HCT116 (cell line): ENCODE measurements around the gene SMAGP. TPM values are rescaled to one million over a fixed set of nuclear protein-coding genes. Genes with fewer than 3 reads are reported as not detected.

Experiments used
- ATAC-seq: fragments of 200-7000 bp; cut with Tn5 transposase; 2 replicates; pipeline ENCODE4 v1.9.1; 2020; ENCODE audit warnings: mild to moderate bottlenecking, moderate library complexity
- Bru-seq: library from RNA; stranded (reverse); fragments of 400-500 nt; gene quantifications from one replicate; lab custom pipeline; 2021; lab: Mats Ljungman, UMichigan
- BruChase-seq, 2 experiments: library from RNA; stranded (reverse); fragments of 400-500 nt; gene quantifications; one replicate each; lab custom pipeline; 2021; lab: Mats Ljungman, UMichigan
- BruUV-seq: library from RNA; stranded (reverse); fragments of 400-500 nt; replicated peaks from 2 replicates; lab custom pipeline; 2021; lab: Mats Ljungman, UMichigan
- CTCF ChIA-PET: fragments of 300-600 bp; sonication (Branson Sonifier 250); formaldehyde crosslinking; loops from one replicate; lab custom pipeline; 2021; ENCODE audit warnings: antibody characterized with exemption; lab: Charles Lee
- POLR2A ChIA-PET: fragments of 300-600, 350-600 bp; sonication (Branson Sonifier 250); formaldehyde crosslinking; loops from one replicate; lab custom pipeline; 2021; ENCODE audit warnings: antibody characterized with exemption; lab: Charles Lee
- RAD21 ChIA-PET, 2 experiments: fragments of 300-600 bp; sonication (Branson Sonifier 250); formaldehyde crosslinking; loops; one replicate each; lab custom pipeline; 2023; ENCODE audit warnings: low total read pairs in 2 of 2; ENCODE audit not compliant: uncharacterized antibody in 2 of 2, unreplicated experiment in 2 of 2, low non-redundant PET in 1 of 2; lab: Charles Lee
- DNase-seq: peaks from one replicate; pipeline ENCODE4 v3.0.0-alpha.2; 2010; ENCODE audit warnings: low read depth, low spot score
- H2AFZ ChIP-seq: fragments of 200-600 bp; shearing (Covaris generic), sonication (generic); 2 replicates; pipeline ENCODE4 v1.6.1; 2017; ENCODE audit warnings: low read depth, mixed run types, mixed read lengths, antibody characterized with exemption, low read length; ENCODE audit not compliant: poor library complexity, severe bottlenecking
- H3K27ac ChIP-seq: 2 replicates; pipeline ENCODE4 v1.5.1; 2012; ENCODE audit warnings: low read depth, low read length
- H3K27me3 ChIP-seq: fragments of 200-600 bp; sonication (generic); 2 replicates; pipeline ENCODE4 v1.6.1; 2016; ENCODE audit warnings: mixed run types, low read length, mixed read lengths; ENCODE audit not compliant: insufficient read depth
- H3K36me3 ChIP-seq, 2 experiments: fragments of 200-500 bp in 1 of 2; fragments of 200-600 bp in 1 of 2; sonication (Bioruptor generic) in 1 of 2; sonication (generic) in 1 of 2; 2 replicates each; pipeline versions ENCODE4 v1.5.1 to v1.6.1; 2014 to 2016; ENCODE audit warnings: low read length in 2 of 2, inconsistent platforms in 1 of 2, mixed read lengths in 1 of 2, mixed run types in 1 of 2; ENCODE audit not compliant: insufficient read depth in 2 of 2, control insufficient read depth in 1 of 2
- H3K4me1 ChIP-seq, 2 experiments: fragments of 200-600 bp in 1 of 2; sonication (generic) in 1 of 2; 2 replicates each; pipeline versions ENCODE4 v1.5.1 to v1.6.1; 2012 to 2017; ENCODE audit warnings: low read length in 2 of 2, inconsistent platforms in 1 of 2, mild to moderate bottlenecking in 1 of 2, mixed read lengths in 1 of 2, mixed run types in 1 of 2, moderate library complexity in 1 of 2; ENCODE audit not compliant: insufficient read depth in 2 of 2, control insufficient read depth in 1 of 2
- H3K4me2 ChIP-seq: fragments of 200-600 bp; sonication (generic); 2 replicates; pipeline ENCODE4 v1.6.1; 2017; ENCODE audit warnings: mixed run types, low read length, mixed read lengths
- H3K4me3 ChIP-seq, 2 experiments: fragments of 200-600 bp in 1 of 2; sonication (generic) in 1 of 2; replicated peaks in 1 of 2; 2 replicates each; pipeline ENCODE4 v1.5.1; 2011 to 2016; ENCODE audit warnings: low read length in 2 of 2, control low read depth in 1 of 2, low read depth in 1 of 2, mild to moderate bottlenecking in 1 of 2, mixed read lengths in 1 of 2, mixed run types in 1 of 2
- H3K79me2 ChIP-seq: fragments of 200-600 bp; sonication (generic); 2 replicates; pipeline ENCODE4 v1.6.1; 2017; ENCODE audit warnings: mild to moderate bottlenecking, mixed run types, low read length, moderate library complexity, mixed read lengths; ENCODE audit not compliant: insufficient read depth
- H3K9ac ChIP-seq: fragments of 200-600 bp; sonication (generic); 2 replicates; pipeline ENCODE4 v1.6.1; 2016; ENCODE audit warnings: low read length, mixed read lengths
- H3K9me2 ChIP-seq: fragments of 200-600 bp; sonication (generic), shearing (Covaris generic); 2 replicates; pipeline ENCODE4 v1.6.1; 2017; ENCODE audit warnings: mixed run types, mild to moderate bottlenecking, moderate library complexity; ENCODE audit not compliant: insufficient read depth
- H3K9me3 ChIP-seq, 2 experiments: fragments of 200-500 bp in 1 of 2; fragments of 200-600 bp in 1 of 2; sonication (Bioruptor generic) in 1 of 2; sonication (generic) in 1 of 2; 2 replicates each; pipeline ENCODE4 v1.6.1; 2014 to 2017; ENCODE audit warnings: low read length in 2 of 2, mixed read lengths in 2 of 2, inconsistent platforms in 1 of 2, low read depth in 1 of 2, mild to moderate bottlenecking in 1 of 2, mixed run types in 1 of 2, moderate library complexity in 1 of 2; ENCODE audit not compliant: control insufficient read depth in 1 of 2, insufficient read depth in 1 of 2
- H4K20me1 ChIP-seq: fragments of 200-600 bp; sonication (generic), shearing (Covaris generic); 2 replicates; pipeline ENCODE4 v1.6.1; 2017; ENCODE audit warnings: mixed run types, mild to moderate bottlenecking, moderate library complexity; ENCODE audit not compliant: insufficient read depth
- CBX3 ChIP-seq: IDR thresholded peaks from 2 replicates; pipeline ENCODE4 v1.6.1; 2012; ENCODE audit warnings: low read depth
- CEBPB ChIP-seq: IDR thresholded peaks from 2 replicates; pipeline ENCODE4 v1.6.1; 2012; ENCODE audit warnings: low read depth
- EGR1 ChIP-seq: IDR thresholded peaks from 2 replicates; pipeline ENCODE4 v1.6.1; 2012; ENCODE audit warnings: low read depth
- EZH2 ChIP-seq: fragments of 200-600 bp; sonication (generic); IDR thresholded peaks from 2 replicates; pipeline ENCODE4 v1.6.1; 2017; ENCODE audit warnings: antibody characterized with exemption, mixed run types
- EZH2phosphoT487 ChIP-seq: fragments of 200-600 bp; IDR thresholded peaks from 2 replicates; pipeline ENCODE4 v1.6.1; 2018; ENCODE audit warnings: antibody characterized with exemption, borderline replicate concordance
- FOSL1 ChIP-seq: IDR thresholded peaks from 2 replicates; pipeline ENCODE4 v1.6.1; 2012; ENCODE audit warnings: low read depth
- JUND ChIP-seq: IDR thresholded peaks from 2 replicates; pipeline ENCODE4 v1.6.1; 2012
- POLR2A ChIP-seq: IDR thresholded peaks from 2 replicates; pipeline ENCODE4 v1.7.0; 2011; ENCODE audit warnings: borderline replicate concordance; ENCODE audit not compliant: insufficient read depth, insufficient read length; ENCODE audit errors: extremely low read depth
- POLR2AphosphoS5 ChIP-seq: IDR thresholded peaks from 2 replicates; pipeline ENCODE4 v1.6.1; 2011; ENCODE audit warnings: mild to moderate bottlenecking, low read depth, low read length, moderate library complexity
- SIN3A ChIP-seq: IDR thresholded peaks from 2 replicates; pipeline ENCODE4 v1.6.1; 2012; ENCODE audit warnings: low read depth
- SP1 ChIP-seq: IDR thresholded peaks from 2 replicates; pipeline ENCODE4 v1.6.1; 2012; ENCODE audit warnings: low read depth
- SRF ChIP-seq: IDR thresholded peaks from 2 replicates; pipeline ENCODE4 v1.6.1; 2012; ENCODE audit warnings: low read depth
- TCF7L2 ChIP-seq: IDR thresholded peaks from 2 replicates; pipeline ENCODE4 v1.7.0; 2011; ENCODE audit warnings: borderline replicate concordance, inconsistent platforms; ENCODE audit not compliant: insufficient read depth, insufficient read length; ENCODE audit errors: extremely low read depth
- YY1 ChIP-seq: IDR thresholded peaks from 2 replicates; pipeline ENCODE4 v1.6.1; 2011; ENCODE audit warnings: low read length, low read depth, moderate library complexity, mild to moderate bottlenecking; ENCODE audit not compliant: insufficient replicate concordance; ENCODE audit errors: extremely low read depth
- ZFX ChIP-seq: fragments of 450-650 bp; IDR thresholded peaks from 2 replicates; pipeline ENCODE4 v1.6.1; 2017
- ZNF274 ChIP-seq: fragments of 200-500 bp; sonication (Bioruptor generic); IDR thresholded peaks from 2 replicates; pipeline ENCODE4 v1.6.1; 2014; ENCODE audit warnings: mild to moderate bottlenecking, low read depth, low read length, inconsistent platforms
- intact Hi-C: fragments of 100-400 bp; cut with micrococcal nuclease; formaldehyde crosslinking; loops from 2 replicates; pipeline ENCODE4 v1.10.0; 2022
- long read RNA-seq: library from polyadenylated mRNA; unstranded; transcript quantifications from one replicate; pipeline ENCODE4 v2.0.0, GENCODE V29; 2021; ENCODE audit not compliant: unreplicated experiment
- polyA plus RNA-seq: library from polyadenylated mRNA; unstranded; fragments of >200 nt; gene quantifications from 2 replicates; pipeline ENCODE4 v1.2.1, GENCODE V29; 2012; ENCODE audit warnings: missing spikeins
- total RNA-seq: library from RNA; stranded (reverse); gene quantifications from one replicate; pipeline ENCODE4 v1.2.1, GENCODE V29; 2021; ENCODE audit not compliant: unreplicated experiment
- TF ChIP-seq, protein P1 (sequence below): IDR thresholded peaks from 2 replicates; pipeline ENCODE4 v1.6.1; 2011; ENCODE audit warnings: mild to moderate bottlenecking, low read length, moderate library complexity; ENCODE audit not compliant: insufficient replicate concordance; ENCODE audit errors: extremely low read depth
- TF ChIP-seq, protein P2 (sequence below): IDR thresholded peaks from 2 replicates; pipeline ENCODE4 v1.6.1; 2012

SMAGP gene, protein sequence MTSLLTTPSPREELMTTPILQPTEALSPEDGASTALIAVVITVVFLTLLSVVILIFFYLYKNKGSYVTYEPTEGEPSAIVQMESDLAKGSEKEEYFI
- 39.9 TPM for total RNA-seq
- 59.9 and 72.7 TPM in 2 replicates for polyA plus RNA-seq
- percentile 80 among the genes with signal in this experiment for Bru-seq, nascent RNA
- BruChase-seq, experiment 1, labeled RNA remaining after a 6-hour chase, result percentile 76 among the genes with signal in this experiment
- percentile 72 among the genes with signal in this experiment for BruChase-seq, experiment 2, labeled RNA remaining after a 2-hour chase
- long read RNA-seq, transcript SMAGP-207 (4 exons, 610 nt), result minor isoform, 6 of 57 reads
- long read RNA-seq, transcript SMAGP-205 (3 exons, 1,518 nt), result major isoform, 30 of 57 reads
- long read RNA-seq, transcript SMAGP-202 (4 exons, 1,062 nt), result minor isoform, 8 of 57 reads
- long read RNA-seq, transcript SMAGP-203 (4 exons, 2,350 nt), result minor isoform, 7 of 57 reads
- long read RNA-seq, partial matches to known transcripts, result 1 of 57 reads
- long read RNA-seq, other reads (novel, unspliced or antisense), result 5 of 57 reads

DNA sequence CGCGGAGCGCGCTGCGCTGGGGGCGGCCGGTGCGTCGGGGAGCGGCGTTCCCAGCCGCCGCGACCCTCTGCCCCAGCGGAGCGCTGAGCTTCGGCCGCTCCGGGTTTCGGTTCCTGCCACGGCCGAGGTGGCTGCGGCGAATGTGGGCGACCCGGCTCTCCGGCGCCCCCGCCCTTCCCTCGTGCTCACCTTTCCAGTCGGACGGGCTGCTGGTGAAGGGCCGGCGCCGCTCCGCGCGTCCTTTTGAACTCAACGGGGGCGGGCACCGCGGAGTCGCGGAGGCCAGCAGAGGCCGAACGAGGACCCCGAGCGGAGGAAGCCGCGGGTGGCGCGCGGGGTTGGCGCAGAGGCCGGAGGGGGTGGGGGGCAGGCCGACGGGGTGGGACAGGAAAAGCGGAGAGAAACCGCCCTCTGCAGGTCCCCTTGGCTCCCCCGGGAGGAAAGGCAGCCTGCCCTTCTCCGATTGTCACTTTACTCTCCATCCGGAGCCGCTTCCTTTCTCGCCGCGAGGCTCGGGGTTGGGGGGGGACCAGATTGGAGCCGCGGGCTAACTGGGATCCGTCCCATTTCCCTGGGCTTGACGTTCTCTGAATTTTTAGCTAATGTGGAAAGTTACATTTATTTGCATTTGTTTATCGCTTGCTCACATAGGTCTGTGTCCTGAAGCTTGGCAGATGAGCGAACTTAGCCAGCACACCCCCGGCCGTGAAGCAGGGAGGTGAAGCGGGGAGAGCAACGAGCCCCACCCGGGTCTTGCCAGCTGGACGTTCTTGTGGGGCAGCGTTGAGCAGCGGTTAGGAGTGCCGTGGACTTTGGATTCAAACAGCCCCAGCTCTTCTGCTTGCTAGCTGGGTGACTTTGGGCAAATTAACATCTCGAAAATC is at the start of gene SMAGP:
SMAGP (minus strand) TSS at position 349 of the 884 bp plus-strand sequence. CDS start 1,137 bp downstream, outside the sequence.
- Histone ChIP-seq H4K20me1 (no peaks in the 10 kb centered on the region), H3K4me2 (peak within 1 kb of the TSS; percentile 99), H3K9me2 (no peaks in the 10 kb centered on the region), H3K9ac (peak within 1 kb of the TSS; percentile 90), H3K79me2 (peaks cover 31% of the 10 kb centered on the region), H3K27me3 (no peaks in the 10 kb centered on the region), H3K36me3 (peaks cover 0 to 3% of the 10 kb centered on the region in 2 experiments; a peak in 1 of 4 replicates), H3K9me3 (no peaks in the 10 kb centered on the region), H3K27ac (peak within 1 kb of the TSS; percentile 76), H3K4me1 (peaks cover 10 to 44% of the 10 kb centered on the region in 2 experiments), H2AFZ (no peak within 1 kb of the TSS), H3K4me3 (peak within 1 kb of the TSS; percentile 69 to 75)
- ChIA-PET CTCF (interaction anchor here (0.7 to 1.2 kb wide), 3 partner anchors 18 to 554 kb away, joined by 3 to 10 read pairs (median 4); no protein-coding TSS in a partner anchor), RAD21 (interaction anchor here (1.1 to 1.3 kb wide), 2 partner anchors 71 kb away, joined by 12 to 14 read pairs; no protein-coding TSS in a partner anchor), POLR2A (interaction anchor here (0.8 to 1.2 kb wide), 4 partner anchors 8 to 71 kb away, joined by 3 to 5 read pairs (median 3); no protein-coding TSS in a partner anchor)
- peak; percentile 64 for ATAC-seq
- TF ChIP-seq, protein P1, sequence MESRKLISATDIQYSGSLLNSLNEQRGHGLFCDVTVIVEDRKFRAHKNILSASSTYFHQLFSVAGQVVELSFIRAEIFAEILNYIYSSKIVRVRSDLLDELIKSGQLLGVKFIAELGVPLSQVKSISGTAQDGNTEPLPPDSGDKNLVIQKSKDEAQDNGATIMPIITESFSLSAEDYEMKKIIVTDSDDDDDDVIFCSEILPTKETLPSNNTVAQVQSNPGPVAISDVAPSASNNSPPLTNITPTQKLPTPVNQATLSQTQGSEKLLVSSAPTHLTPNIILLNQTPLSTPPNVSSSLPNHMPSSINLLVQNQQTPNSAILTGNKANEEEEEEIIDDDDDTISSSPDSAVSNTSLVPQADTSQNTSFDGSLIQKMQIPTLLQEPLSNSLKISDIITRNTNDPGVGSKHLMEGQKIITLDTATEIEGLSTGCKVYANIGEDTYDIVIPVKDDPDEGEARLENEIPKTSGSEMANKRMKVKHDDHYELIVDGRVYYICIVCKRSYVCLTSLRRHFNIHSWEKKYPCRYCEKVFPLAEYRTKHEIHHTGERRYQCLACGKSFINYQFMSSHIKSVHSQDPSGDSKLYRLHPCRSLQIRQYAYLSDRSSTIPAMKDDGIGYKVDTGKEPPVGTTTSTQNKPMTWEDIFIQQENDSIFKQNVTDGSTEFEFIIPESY, result no peak
- TF ChIP-seq YY1 (no peak), CEBPB (no peak), POLR2AphosphoS5 (peak; percentile 26), EZH2phosphoT487 (no peak), JUND (peak; percentile 34; the same call in 1 of the 2 replicates), ZFX (peak; percentile 59; the same call in 1 of the 2 replicates), POLR2A (peak; percentile 25), FOSL1 (no peak), SRF (no peak), ZNF274 (no peak), SP1 (peak; percentile 69), EZH2 (no peak), EGR1 (peak; percentile 89), SIN3A (peak; percentile 81), TCF7L2 (peak; percentile 79), CBX3 (no peak; the same call in 1 of the 2 replicates)
- TF ChIP-seq, protein P2, sequence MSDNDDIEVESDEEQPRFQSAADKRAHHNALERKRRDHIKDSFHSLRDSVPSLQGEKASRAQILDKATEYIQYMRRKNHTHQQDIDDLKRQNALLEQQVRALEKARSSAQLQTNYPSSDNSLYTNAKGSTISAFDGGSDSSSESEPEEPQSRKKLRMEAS, result peak; percentile 97
- no TSS peak for BruUV-seq
- no peak for DNase-seq
- intact Hi-C loops, result no loop called here
